ENCODE data around the gene SRP68.

- no peak for TF ChIP-seq POLR2A (IDR thresholded peaks at IDR 0.05; ENCODE audit: low read length)
- TF ChIP-seq GATA1 (IDR thresholded peaks at IDR 0.05; ENCODE audit: low read depth, low read length), result no peak
Observed at GRCh38 chr17:76102944-76103273, 30.6 kb upstream of the SRP68 start.

All from erythroblast (primary cell).